Breast epithelium (tissue), 3 donors: ENCODE results near the gene FAM25A.

ENCODE experiments used
- POLR2A ChIP-seq: fragments of 450-650 bp; IDR thresholded peaks from one replicate; pipeline ENCODE4 v1.6.1; 2016; ENCODE audit warnings: antibody characterized with exemption, mild to moderate bottlenecking, moderate library complexity
- POLR2AphosphoS5 ChIP-seq, 3 donors: sonication (generic); formaldehyde crosslinking; IDR thresholded peaks; one replicate each; pipeline ENCODE4 v1.6.1; 2017; ENCODE audit warnings: antibody characterized with exemption in 3 of 3
- TF ChIP-seq, protein P1 (sequence below), 3 donors: fragments of 450-650 bp; IDR thresholded peaks; one replicate each; pipeline ENCODE4 v1.5.1; 2016 to 2017; ENCODE audit warnings: antibody characterized with exemption in 3 of 3, mild to moderate bottlenecking in 3 of 3, moderate library complexity in 3 of 3

GRCh38 chr10:87068281-87068680, 48.2 kb downstream of the FAM25A start:
- TF ChIP-seq, protein P1, sequence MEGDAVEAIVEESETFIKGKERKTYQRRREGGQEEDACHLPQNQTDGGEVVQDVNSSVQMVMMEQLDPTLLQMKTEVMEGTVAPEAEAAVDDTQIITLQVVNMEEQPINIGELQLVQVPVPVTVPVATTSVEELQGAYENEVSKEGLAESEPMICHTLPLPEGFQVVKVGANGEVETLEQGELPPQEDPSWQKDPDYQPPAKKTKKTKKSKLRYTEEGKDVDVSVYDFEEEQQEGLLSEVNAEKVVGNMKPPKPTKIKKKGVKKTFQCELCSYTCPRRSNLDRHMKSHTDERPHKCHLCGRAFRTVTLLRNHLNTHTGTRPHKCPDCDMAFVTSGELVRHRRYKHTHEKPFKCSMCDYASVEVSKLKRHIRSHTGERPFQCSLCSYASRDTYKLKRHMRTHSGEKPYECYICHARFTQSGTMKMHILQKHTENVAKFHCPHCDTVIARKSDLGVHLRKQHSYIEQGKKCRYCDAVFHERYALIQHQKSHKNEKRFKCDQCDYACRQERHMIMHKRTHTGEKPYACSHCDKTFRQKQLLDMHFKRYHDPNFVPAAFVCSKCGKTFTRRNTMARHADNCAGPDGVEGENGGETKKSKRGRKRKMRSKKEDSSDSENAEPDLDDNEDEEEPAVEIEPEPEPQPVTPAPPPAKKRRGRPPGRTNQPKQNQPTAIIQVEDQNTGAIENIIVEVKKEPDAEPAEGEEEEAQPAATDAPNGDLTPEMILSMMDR (IDR thresholded peaks at IDR 0.05), result no peak
- TF ChIP-seq POLR2AphosphoS5 (IDR thresholded peaks at IDR 0.05), result no peak
- no peak for TF ChIP-seq POLR2A
